VCaP (cell line): ENCODE results near the gene HK3.

Experiments
- H3K27ac ChIP-seq: fragments of 450-650 bp; 2 replicates; pipeline ENCODE4 v1.5.1; 2017
- CTCF ChIP-seq: fragments of 450-650 bp; conservative IDR thresholded peaks from 2 replicates; pipeline ENCODE4 v1.5.1; 2017; ENCODE audit warnings: mild to moderate bottlenecking, moderate library complexity

The HK3 gene

GRCh38 chr5:176850371-176851245, 48.5 kb downstream of the HK3 start:
- TF ChIP-seq CTCF: no peak
- H3K27ac ChIP-seq: no peak overlapping the region

GRCh38 chr5:176849611-176850227, 49.4 kb downstream of the HK3 start:
- no peak overlapping the region for H3K27ac ChIP-seq
- TF ChIP-seq CTCF: no peak

GRCh38 chr5:176848651-176849050, 50.5 kb downstream of the HK3 start:
- no peak overlapping the region for H3K27ac ChIP-seq
- TF ChIP-seq CTCF: no peak

- no peak overlapping the region for H3K27ac ChIP-seq
- no peak for TF ChIP-seq CTCF
These were observed 51.3 kb downstream of the HK3 start for GRCh38 chr5:176847726-176848290.

DNA sequence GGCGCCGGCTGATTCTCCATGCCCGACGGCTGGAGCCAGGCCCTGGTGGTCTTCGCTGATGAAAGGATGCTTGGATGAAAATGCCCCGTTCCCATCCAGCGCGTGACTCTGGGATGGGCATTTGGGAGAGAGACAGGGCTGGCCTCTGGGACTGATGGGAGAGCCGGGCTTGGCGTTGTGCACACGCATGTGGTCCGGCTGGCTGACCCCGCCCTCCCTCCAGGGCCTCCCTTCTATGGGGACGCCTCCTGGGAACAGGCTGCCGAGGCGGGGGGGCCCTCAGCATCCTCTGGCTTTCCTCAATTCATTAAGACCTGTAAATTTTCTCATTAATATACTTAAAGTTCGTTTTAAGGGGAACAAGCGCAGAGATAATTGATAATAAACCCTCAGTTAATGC, 52.0 kb downstream of the HK3 start:
- no peak for TF ChIP-seq CTCF
- H3K27ac ChIP-seq: no peak overlapping the region

DNA sequence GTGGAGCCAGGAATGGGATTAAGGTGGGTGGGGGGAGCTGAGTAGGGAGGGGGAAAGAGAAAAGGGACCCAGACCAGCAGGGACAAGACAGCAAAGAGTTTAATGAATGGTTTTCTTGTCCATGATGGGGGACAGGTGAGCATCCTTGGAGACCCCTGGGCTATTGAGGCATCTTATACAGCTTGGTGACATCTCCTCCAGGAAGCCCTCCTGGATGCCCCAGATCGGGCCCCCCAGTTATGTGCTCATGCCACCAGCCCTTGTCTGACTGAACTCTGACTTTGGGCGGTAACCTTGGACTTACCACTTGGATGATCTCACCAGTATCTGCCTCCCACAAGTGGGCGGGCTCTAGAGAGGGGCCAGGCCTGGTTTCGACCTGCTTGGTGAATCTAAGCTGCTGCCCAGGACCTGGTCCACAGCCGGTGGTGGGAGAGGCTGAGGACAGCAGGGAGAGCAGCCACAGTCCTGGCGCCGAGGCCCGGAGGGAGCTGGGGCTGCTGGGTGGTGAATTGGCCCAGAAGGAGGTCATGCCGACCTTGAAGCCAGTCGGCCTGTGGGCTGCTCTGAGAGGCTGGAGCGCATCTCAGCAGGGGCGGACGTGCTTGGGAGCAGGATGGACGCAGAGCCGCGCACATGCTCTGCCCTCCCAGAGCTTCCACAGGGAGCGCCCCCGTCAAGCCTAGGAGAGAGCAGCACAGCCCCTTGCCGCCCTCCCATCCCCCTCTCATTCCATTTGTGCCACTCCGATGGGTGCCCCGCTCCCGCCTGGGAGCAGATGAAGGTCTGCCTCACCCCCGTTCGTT, 52.6 kb downstream of the HK3 start:
- no peak overlapping the region for H3K27ac ChIP-seq
- no peak for TF ChIP-seq CTCF

DNA sequence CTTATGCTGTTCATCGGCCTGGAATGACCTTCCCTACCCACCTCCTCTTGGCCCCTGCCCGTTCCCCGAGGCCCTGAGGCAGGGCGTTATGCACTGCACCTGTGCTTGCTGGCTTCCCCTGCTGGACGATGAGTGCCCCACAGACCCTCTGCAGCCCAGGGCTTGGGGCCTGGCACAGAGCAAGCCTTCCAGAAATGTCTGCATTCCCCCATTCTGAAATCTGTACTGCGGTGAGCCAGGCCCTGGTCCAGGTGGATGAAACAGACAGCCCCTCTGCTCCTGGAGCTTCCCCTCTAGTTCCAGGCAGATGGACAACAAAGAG, 53.8 kb downstream of the HK3 start:
- TF ChIP-seq CTCF: 0 out of 2 replicates have a peak, but pooled peaks have one; percentile 14
- H3K27ac ChIP-seq: peak overlapping the region; percentile 12; the same call in 1 of the 2 replicates
